ENCODE data around the gene GRK6. TPM values are rescaled to one million over a fixed set of nuclear protein-coding genes. Genes with fewer than 3 reads are reported as not detected.

The GRK6 gene
- polyA plus RNA-seq (ENCODE audit: insufficient read length in 4 of 4) = 10 to 100 TPM; 20.4 to 29.2 (median 23.0) TPM

DNA sequence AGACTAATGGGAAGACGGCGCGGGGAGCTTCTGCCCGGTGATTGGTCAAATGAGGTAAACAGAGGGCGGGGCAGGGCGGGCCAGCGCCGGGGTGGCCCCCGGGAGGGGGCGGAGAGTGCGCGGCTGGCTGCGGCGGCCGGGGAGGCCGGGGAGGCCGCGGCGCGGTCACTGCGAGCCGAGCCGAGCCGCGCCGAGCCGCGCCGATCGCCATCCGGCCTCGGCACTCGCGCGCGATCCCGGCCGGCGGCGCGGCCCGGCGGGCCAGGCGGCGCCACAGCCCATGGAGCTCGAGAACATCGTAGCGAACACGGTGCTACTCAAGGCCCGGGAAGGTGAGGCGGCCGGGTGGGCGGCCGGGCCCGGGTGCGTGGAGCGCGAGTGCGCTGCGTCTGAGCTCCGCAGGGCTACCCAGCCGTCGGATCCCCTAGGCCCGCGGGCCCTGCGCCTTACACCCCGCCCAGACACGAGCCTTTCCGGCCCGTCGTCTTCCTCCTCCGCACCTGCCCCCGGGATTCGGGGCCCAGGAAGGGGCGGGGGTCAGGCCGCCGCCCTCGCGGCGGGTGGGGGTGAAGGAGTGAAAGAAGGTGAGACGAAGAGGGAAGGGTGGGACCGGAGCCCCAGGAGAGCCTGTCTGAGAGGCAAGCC, at the start of gene GRK6:
GRK6 (plus strand) TSS at position 111 of the 645 bp plus-strand sequence; CDS start at position 281, 170 bp downstream.
- DNase-seq (ENCODE audit: low read depth in 4 of 4, low spot score in 3 of 4) = no peak

GRCh38 chr5:177377851-177378776, 48.4 kb upstream of the GRK6 start:
- DNase-seq (ENCODE audit: low read depth in 4 of 4, low spot score in 3 of 4) = no peak

- no peak for DNase-seq (ENCODE audit: low read depth in 4 of 4, low spot score in 3 of 4)
Measured at GRCh38 chr5:177378884-177379883, 47.3 kb upstream of the GRK6 start.

- DNase-seq (ENCODE audit: low read depth in 4 of 4, low spot score in 3 of 4) = no peak
Measured at GRCh38 chr5:177380805-177381126, 45.7 kb upstream of the GRK6 start.

DNA sequence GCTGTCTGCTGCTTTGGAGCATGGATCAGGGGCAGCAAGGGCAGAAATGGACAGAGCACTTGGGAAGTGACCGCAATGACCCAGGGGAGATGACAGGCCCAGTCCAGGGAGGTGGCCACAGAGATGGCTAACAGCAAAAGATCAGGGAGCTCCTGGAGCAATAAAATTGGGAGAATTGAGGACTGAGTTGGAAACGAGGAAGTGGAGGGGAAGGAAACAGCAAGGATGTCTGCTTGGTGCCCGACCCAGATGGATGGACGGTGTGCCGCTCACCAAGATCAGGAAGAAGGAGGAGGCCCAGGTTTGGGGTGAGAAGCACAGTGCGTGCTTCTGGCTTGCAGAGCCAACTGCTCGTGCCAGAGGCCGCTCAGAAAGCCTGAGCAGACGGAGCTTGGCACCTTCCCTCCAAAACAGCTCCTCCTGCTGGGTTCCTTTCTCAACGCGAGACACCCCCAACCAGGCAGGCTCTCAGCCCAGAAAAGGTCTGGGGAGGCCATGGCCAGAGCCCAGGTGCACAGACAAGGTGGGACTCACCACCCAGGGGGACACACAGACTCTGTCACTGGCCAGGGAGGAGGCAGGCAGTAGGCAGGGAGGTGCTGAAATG, 44.0 kb upstream of the GRK6 start:
- DNase-seq (ENCODE audit: low read depth in 4 of 4, low spot score in 3 of 4) = no peak

DNA sequence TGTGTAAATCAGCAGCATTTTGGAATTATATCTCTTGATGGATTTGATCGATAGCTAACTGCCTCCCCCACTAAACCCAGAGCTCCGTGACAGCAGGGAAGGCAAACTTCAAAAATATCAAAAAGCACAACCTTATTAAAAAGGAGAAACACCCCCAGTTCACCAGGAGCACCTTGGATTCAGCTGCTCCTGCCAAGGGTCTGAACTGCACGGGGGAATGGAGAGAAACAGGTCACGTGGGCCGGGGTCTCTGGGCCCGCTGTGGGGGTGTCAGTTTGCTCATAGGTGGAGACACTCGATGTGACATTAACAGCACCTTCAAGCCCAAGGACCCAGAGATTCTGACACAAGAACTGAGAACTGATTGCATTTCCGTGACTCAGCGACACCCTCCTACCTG, 43.3 kb upstream of the GRK6 start:
- DNase-seq (ENCODE audit: low read depth in 4 of 4, low spot score in 3 of 4) = no peak

GRCh38 chr5:177384134-177384533, 42.3 kb upstream of the GRK6 start, which contains the start of gene SLC34A1:
Gene SLC34A1, plus strand, starts transcription at chr5:177384434. Its CDS starts 1,308 bp downstream, at chr5:177385742.
- DNase-seq (ENCODE audit: low read depth in 4 of 4, low spot score in 3 of 4) = no peak

DNA sequence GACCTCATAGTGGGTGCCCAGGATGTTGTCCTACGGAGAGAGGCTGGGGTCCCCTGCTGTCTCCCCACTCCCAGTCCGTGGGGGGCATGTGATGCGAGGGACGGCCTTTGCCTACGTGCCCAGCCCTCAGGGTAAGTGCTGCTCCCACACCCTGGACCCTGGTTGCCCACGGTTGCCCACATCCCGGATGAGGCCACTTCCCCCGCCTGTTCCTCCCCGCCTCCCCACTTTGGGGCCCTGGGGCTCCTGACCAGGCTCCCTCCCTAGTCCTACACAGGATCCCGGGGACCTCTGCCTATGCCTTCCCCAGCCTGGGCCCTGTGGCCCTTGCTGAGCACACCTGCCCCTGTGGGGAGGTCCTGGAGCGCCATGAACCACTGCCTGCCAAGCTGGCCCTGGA, 40.8 kb upstream of the GRK6 start:
- no peak for DNase-seq (ENCODE audit: low read depth in 4 of 4, low spot score in 3 of 4)

DNA sequence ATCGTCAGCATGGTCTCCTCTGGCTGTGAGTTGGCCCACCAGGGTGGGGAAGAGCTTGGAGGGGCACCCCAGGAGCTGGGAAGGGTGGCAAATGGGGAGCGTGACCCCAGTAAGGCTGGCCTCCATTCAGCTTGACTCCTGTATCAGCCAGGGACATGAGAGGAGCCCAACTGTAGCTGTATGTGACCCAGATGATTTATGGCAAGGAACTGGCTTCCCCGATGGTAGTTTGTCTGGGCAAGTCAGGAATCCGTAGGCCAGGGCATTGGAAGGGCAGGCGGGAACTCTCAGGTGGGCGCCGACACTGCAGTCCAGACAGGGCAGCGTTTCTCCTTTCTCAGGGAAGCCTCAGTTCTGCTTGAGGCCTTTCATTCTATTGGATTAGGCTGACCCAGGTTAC, 39.9 kb upstream of the GRK6 start:
- no peak for DNase-seq (ENCODE audit: low read depth in 4 of 4, low spot score in 3 of 4)

- no peak for DNase-seq (ENCODE audit: low read depth in 4 of 4, low spot score in 3 of 4)
Measured at GRCh38 chr5:177387405-177387804, 39.1 kb upstream of the GRK6 start.

GRCh38 chr5:177388521-177389052, 37.9 kb upstream of the GRK6 start:
- no peak for DNase-seq (ENCODE audit: low read depth in 4 of 4, low spot score in 3 of 4)

- no peak for DNase-seq (ENCODE audit: low read depth in 4 of 4, low spot score in 3 of 4)
Measured at GRCh38 chr5:177389241-177390169, 37.0 kb upstream of the GRK6 start.

GRCh38 chr5:177390363-177391300, 35.8 kb upstream of the GRK6 start:
- DNase-seq (ENCODE audit: low read depth in 4 of 4, low spot score in 3 of 4) = peak in 3 of 4 donors; percentile 81 to 85 (median 84)

DNA sequence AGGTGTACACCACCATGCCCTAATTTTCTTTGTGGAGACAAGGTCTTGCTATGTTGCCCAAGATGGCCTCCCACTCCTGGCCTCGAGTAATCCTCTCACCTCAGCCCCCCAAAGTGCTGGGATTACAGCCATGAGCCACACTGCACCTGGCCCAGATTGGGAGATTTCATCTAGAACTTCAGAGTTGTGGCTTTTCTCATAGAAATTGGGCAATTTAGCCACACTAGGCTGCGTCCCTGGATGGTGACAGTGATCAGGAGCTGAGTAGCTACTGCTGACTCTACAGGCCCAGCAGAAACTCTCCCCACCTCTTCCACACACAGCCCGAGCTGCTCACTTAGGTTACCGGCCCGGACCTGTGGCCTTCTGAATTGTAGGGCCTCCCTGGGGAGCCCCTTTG, 33.7 kb upstream of the GRK6 start:
- DNase-seq (ENCODE audit: low read depth in 4 of 4, low spot score in 3 of 4) = no peak

GRCh38 chr5:177393206-177393765, 33.2 kb upstream of the GRK6 start:
- no peak for DNase-seq (ENCODE audit: low read depth in 4 of 4, low spot score in 3 of 4)

DNA sequence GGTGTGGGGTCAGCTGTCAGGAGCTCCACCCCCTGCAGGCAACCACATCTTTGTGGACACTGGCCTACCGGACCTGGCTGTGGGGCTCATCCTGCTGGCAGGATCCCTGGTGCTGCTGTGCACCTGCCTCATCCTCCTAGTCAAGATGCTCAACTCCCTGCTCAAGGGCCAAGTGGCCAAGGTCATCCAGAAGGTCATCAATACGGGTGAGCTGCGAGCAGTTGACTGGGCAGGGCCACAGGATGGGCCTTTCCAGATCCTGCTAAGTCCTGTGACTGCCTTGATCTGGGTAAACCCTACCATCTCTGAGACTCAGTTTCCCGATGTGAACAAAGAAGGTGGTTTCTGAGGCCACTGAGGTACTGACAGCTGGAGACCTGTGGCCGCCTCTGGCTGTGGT, 32.5 kb upstream of the GRK6 start:
- no peak for DNase-seq (ENCODE audit: low read depth in 4 of 4, low spot score in 3 of 4)

- no peak for DNase-seq (ENCODE audit: low read depth in 4 of 4, low spot score in 3 of 4)
Measured at GRCh38 chr5:177396078-177396477, 30.4 kb upstream of the GRK6 start.
